HG03442 (cell line): Measurements from ENCODE around the gene APOL4.
"Not testable (repeated sequence)": the region's sequence is repeated elsewhere in the genome, so short reads cannot be mapped to it uniquely, and the experiment has no call there.

ENCODE experiments used
- ATAC-seq: cut with Tn5 transposase; IDR thresholded peaks from one replicate; pipeline ENCODE4 v1.9.1; 2021; ENCODE audit warnings: mild to moderate bottlenecking, moderate library complexity; ENCODE audit not compliant: unreplicated experiment

APOL4 gene

GRCh38 chr22:36232715-36233401 is 31.2 kb upstream of the APOL4 start:
- no peak for ATAC-seq

DNA sequence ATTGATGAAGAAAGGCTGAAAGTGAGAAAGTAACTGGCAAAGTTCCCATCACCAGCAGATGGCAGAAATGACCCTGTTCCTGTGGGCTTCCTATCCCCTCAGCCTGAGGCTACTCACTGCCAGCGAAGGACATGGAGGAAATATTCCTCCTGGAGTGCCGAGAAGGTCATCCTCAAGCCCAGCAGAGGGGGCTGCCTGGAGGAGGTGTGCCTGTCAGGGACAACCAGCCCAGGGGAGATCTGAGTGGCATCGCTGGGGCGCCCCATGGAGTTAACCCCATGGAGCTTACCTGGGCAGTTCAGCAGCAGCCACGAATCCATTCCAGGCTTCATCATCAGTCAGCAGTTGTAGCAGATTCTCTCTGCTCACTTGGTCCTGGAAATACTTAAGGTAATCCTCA is 29.4 kb upstream of the APOL4 start:
- not testable (repeated sequence) for ATAC-seq

DNA sequence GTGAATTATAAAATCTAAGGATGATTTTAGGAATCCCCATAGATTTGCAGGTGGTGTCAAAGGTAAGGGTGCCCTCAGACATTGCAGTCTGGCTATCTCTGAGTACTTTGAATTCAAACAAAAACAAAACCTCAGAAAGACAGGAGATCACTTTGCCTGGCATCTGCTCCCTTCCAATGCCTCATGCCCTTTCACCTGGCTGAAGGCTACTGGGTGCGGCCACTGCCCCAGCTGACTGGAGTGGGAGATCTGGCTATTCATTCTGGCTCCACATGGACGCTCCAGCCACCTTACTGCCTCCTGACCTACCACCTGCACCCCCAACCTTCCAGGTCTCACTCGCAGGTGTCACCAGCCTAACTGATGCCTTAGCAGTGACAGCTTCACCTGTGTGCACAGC is 28.0 kb upstream of the APOL4 start:
- ATAC-seq: not testable (repeated sequence)

DNA sequence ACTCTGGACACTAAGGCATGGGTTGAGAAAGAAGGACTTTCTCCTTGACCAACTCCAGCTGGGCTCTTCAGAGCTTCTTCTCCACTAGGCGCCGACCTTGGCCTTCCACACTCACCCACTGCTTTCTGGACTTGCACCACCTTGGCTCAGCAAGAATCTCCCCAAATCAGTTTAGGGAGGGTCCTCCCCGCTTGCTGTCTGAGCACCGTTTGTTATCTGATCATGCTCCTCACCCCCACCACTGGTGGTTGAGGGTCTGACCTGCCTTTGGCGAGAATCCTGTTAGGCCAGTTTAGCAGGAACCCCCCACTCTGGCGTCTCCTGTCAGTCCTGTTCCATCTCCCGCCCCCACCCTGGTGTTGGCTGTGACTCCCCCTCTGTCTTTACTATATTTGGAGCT is 27.3 kb upstream of the APOL4 start:
- no peak for ATAC-seq

GRCh38 chr22:36228369-36228768 is 26.8 kb upstream of the APOL4 start:
- ATAC-seq: not testable (repeated sequence)

- no peak for ATAC-seq
These were observed 26.2 kb upstream of the APOL4 start for GRCh38 chr22:36227806-36228205.

GRCh38 chr22:36227396-36227795 is 25.8 kb upstream of the APOL4 start:
- no peak for ATAC-seq

DNA sequence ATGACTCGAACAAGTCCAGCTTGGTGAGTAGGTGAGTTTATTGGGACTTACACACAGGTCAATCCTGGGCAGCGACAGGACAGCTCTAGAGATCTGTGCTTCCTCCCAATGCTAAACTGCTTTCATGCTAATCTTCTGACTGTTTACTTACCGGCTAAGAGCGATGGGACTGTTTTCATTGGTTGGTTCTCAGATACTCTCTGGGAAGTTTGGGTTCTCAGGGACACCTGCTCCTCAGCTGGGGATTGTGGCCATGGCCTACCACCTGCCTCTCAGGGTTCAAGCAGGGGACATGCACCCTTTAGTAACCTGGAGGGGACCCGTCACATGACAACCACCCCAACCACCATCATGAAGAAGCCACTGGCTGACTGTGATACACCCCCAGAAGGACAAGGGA is 24.6 kb upstream of the APOL4 start:
- ATAC-seq: no peak

- ATAC-seq: no peak
These were observed 23.8 kb upstream of the APOL4 start for GRCh38 chr22:36225333-36225922.

- ATAC-seq: no peak
These were observed 22.6 kb upstream of the APOL4 start for GRCh38 chr22:36224245-36224644.

DNA sequence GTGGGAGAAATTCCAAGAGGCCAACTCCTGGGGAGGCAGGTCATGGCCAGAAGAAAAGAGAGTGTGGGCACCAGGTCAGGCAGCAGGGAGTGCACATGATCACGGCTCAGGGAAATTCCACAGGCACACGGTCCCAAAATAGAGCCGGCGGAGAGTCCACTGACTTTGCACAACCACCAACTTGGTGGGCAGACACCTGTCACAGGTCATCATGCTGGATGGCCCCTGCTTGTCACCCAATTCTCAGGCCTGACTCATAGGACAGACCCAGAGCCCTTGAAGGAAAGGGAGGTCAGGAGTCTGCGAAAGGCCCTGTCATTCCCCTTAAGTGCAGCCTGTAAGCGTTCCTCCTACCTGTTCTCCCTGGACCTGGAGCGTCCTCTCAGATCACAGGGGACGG is 21.9 kb upstream of the APOL4 start:
- no peak for ATAC-seq

GRCh38 chr22:36222887-36223450 is 21.4 kb upstream of the APOL4 start:
- ATAC-seq: no peak

GRCh38 chr22:36221799-36222751 is 20.5 kb upstream of the APOL4 start:
- no peak for ATAC-seq

- ATAC-seq: no peak
These were observed 18.9 kb upstream of the APOL4 start for GRCh38 chr22:36220451-36220921.

DNA sequence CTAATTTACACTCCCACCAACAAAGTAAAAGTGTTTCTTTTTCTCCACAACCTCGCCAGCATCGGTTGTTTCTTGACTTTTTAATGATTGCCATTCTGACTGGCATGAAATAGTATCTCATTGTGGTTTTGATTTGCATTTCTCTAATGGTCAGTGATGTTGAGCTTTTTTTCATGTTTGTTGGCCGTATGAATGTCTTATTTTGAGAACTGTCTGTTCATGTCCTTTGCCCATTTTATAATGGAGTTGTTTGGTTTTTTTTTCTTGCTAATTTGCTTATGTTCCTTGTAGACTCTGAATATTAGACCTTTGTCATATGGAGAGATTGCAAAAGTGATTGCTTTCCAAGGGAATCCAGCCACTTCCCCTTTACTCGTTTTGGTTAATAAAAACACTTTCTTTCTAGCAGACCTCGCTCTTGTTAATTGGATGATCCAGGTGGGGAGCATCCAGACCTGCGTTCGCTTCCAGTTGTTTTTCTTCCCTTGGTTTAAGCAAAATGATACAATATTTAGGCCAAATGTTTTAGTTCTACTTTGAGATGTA is 17.1 kb upstream of the APOL4 start:
- no peak for ATAC-seq

GRCh38 chr22:36215981-36216380 is 14.4 kb upstream of the APOL4 start:
- no peak for ATAC-seq

GRCh38 chr22:36213586-36213985 is 12.0 kb upstream of the APOL4 start:
- no peak for ATAC-seq

DNA sequence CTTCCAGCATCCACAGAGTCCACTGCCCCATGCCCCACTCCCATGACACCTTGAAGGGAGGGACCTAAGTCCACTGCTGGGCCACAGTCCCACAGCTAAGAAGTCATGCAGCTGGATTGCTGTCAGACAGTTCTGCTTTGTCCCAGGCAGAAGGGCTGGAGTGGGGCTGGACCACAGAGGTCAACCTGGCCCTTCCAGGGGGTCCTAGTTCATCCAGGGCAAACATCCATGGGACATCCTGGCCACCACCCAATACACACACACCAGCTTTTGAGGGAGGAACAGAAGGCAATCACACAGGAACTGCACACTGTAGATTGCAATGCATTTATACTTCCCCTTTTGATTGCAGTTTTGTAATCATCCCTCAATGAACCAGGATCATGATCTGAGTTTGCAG is 11.3 kb upstream of the APOL4 start:
- no peak for ATAC-seq

DNA sequence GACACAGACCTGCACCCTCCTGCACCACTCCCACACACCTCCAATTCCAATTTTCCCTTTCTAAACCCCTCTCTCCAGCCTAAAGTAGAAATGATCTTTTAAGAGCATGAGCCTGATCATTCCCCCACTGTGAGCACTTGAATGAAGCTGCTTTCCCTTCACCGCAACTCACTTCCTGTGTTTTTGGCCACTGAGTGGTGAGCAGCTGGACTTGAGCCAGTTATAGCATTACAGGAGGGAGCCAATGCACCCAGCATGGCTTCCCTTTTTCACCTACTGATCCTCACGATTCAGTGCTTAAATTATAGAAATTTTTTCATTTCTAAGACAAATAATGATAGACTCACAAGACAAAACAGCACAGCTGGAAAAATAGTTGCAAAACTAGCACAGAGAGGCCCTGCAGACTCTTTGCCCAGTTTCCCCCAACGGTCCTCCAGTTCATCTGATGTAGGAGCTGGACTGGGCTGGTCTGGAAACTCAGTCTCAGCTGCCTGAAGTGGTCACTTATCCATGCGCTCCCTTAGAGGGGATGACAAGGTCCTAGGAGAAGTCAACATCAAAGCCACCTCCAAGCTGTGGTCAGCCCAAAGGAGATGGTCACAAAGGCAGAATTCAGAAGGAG is 9.7 kb upstream of the APOL4 start:
- no peak for ATAC-seq

DNA sequence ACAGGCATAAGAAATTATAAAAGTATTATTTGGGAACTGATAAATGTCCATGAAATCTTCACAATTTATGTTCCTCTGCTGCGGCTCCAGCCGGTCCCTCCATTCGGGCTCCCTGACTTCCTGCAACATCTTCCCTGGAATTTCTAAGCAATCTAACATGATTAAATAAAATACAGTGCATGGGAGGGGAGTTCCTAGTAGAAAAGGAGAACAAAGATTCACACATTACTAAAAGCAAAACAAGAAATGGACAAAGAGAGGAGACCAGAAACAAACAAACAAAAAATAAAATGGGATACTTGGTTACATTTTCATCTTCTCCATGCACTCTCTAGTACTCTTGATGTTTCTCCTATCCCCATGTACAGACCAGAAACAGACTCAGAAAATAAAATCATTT is 8.6 kb upstream of the APOL4 start:
- ATAC-seq: no peak

GRCh38 chr22:36209488-36209908 is 7.9 kb upstream of the APOL4 start:
- not testable (repeated sequence) for ATAC-seq
